HPDE6-E6E7 (cell line): ENCODE data around the gene SPATA16.
"Not testable (repeated sequence)": the region's sequence is repeated elsewhere in the genome, so short reads cannot be mapped to it uniquely, and the experiment has no call there.

Experiments
- DNase-seq: peaks from one replicate; pipeline ENCODE4 v3.0.0; 2011; ENCODE audit warnings: missing footprints; ENCODE audit errors: extremely low spot score

Gene SPATA16

GRCh38 chr3:172877011-172877410 lies 264.0 kb downstream of the SPATA16 start:
- no peak for DNase-seq

- no peak for DNase-seq
Observed at GRCh38 chr3:172876297-172876696, 264.7 kb downstream of the SPATA16 start.

- DNase-seq: no peak
Observed at GRCh38 chr3:172875039-172875438, 266.0 kb downstream of the SPATA16 start.

GRCh38 chr3:172869784-172870518 lies 271.1 kb downstream of the SPATA16 start:
- DNase-seq: no peak

- DNase-seq: no peak
Observed at GRCh38 chr3:172869368-172869771, 271.7 kb downstream of the SPATA16 start.

- no peak for DNase-seq
Observed at GRCh38 chr3:172868582-172869200, 272.3 kb downstream of the SPATA16 start.

- not testable (repeated sequence) for DNase-seq
Observed at GRCh38 chr3:172866726-172867350, 274.2 kb downstream of the SPATA16 start.

- DNase-seq: no peak
Observed at GRCh38 chr3:172859041-172859440, 282.0 kb downstream of the SPATA16 start.

- no peak for DNase-seq
Observed at GRCh38 chr3:172856795-172857742, 284.0 kb downstream of the SPATA16 start.

GRCh38 chr3:172855037-172855436 lies 286.0 kb downstream of the SPATA16 start:
- no peak for DNase-seq

GRCh38 chr3:172853921-172854666 lies 286.9 kb downstream of the SPATA16 start:
- no peak for DNase-seq

GRCh38 chr3:172853005-172853404 lies 288.0 kb downstream of the SPATA16 start:
- DNase-seq: no peak

- DNase-seq: no peak
Observed at GRCh38 chr3:172848910-172849309, 292.1 kb downstream of the SPATA16 start.

GRCh38 chr3:172847292-172847691 lies 293.7 kb downstream of the SPATA16 start:
- DNase-seq: no peak

GRCh38 chr3:172846706-172847105 lies 294.3 kb downstream of the SPATA16 start:
- DNase-seq: no peak

GRCh38 chr3:172846103-172846561 lies 294.9 kb downstream of the SPATA16 start:
- DNase-seq: no peak

GRCh38 chr3:172844428-172844827 lies 296.6 kb downstream of the SPATA16 start:
- DNase-seq: no peak

GRCh38 chr3:172840913-172841312 lies 300.1 kb downstream of the SPATA16 start:
- no peak for DNase-seq

GRCh38 chr3:172840463-172840862 lies 300.6 kb downstream of the SPATA16 start:
- no peak for DNase-seq

- no peak for DNase-seq
Observed at GRCh38 chr3:172839679-172840078, 301.4 kb downstream of the SPATA16 start.
